ENCODE data around the gene MNT.

DNA sequence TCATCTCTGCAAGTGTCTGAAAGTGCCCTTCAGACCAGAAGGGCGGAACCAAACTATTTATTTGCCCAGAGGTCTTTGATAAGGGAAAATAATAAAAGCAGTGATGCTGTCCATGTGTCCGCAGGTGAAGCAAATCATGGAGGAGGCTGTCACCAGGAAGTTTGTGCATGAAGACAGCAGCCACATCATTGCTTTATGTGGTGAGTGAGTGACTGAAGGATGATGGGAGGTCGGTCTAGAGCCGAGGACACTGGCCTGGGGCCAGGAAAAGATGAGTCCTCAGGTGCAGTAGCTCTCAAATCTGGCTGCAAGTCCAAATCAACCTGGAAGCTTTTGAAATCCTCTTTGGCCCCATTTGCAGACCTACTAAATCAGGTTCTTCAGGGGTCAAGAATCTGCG is 57.4 kb downstream of the MNT start:
- TF ChIP-seq, protein P1, sequence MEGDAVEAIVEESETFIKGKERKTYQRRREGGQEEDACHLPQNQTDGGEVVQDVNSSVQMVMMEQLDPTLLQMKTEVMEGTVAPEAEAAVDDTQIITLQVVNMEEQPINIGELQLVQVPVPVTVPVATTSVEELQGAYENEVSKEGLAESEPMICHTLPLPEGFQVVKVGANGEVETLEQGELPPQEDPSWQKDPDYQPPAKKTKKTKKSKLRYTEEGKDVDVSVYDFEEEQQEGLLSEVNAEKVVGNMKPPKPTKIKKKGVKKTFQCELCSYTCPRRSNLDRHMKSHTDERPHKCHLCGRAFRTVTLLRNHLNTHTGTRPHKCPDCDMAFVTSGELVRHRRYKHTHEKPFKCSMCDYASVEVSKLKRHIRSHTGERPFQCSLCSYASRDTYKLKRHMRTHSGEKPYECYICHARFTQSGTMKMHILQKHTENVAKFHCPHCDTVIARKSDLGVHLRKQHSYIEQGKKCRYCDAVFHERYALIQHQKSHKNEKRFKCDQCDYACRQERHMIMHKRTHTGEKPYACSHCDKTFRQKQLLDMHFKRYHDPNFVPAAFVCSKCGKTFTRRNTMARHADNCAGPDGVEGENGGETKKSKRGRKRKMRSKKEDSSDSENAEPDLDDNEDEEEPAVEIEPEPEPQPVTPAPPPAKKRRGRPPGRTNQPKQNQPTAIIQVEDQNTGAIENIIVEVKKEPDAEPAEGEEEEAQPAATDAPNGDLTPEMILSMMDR (optimal IDR thresholded peaks at IDR 0.05 in 1 of 3, IDR thresholded peaks at IDR 0.05 in 1 of 3, conservative IDR thresholded peaks at IDR 0.05 in 1 of 3; ENCODE audit: extremely low read depth in 1 of 3, insufficient read depth in 2 of 3, low read length in 3 of 3) = no peak
- no peak for TF ChIP-seq EZH2 (IDR thresholded peaks at IDR 0.05; ENCODE audit: low read length)

Measured in keratinocyte (primary cell).